SK-N-MC (cell line): ENCODE measurements around the gene JADE2.
"Not testable (repeated sequence)": the region's sequence is repeated elsewhere in the genome, so short reads cannot be mapped to it uniquely, and the experiment has no call there.

ENCODE experiments used
- DNase-seq: peaks from one replicate; pipeline ENCODE4 v3.0.0-alpha.2; 2011; ENCODE audit warnings: low read depth, low spot score
- H3K27ac ChIP-seq: fragments of 200-600 bp; sonication (generic); 2 replicates; pipeline ENCODE4 v1.5.1; 2016; ENCODE audit warnings: mixed run types
- H3K36me3 ChIP-seq: fragments of 200-600 bp; sonication (generic); 2 replicates; pipeline ENCODE4 v1.6.1; 2017; ENCODE audit warnings: antibody characterized with exemption, low read length, mixed read lengths; ENCODE audit not compliant: insufficient read depth
- H3K4me3 ChIP-seq: fragments of 200-600 bp; sonication (generic); 2 replicates; pipeline ENCODE4 v1.5.1; 2016
- H3K9ac ChIP-seq: fragments of 200-600 bp; sonication (generic); 2 replicates; pipeline ENCODE4 v1.8.0; 2017; ENCODE audit warnings: mixed run types, mixed read lengths; ENCODE audit not compliant: insufficient read length
- H3K9me3 ChIP-seq: fragments of 200-600 bp; sonication (generic); 2 replicates; pipeline ENCODE4 v1.6.1; 2017; ENCODE audit warnings: low read depth, mild to moderate bottlenecking, antibody characterized with exemption, low read length, moderate library complexity, mixed read lengths
- EZH2 ChIP-seq: fragments of 200-600 bp; sonication (generic); IDR thresholded peaks from one replicate; pipeline ENCODE4 v1.6.1; 2017; ENCODE audit warnings: antibody characterized with exemption
- FOXP2 ChIP-seq: optimal IDR thresholded peaks from 2 replicates; pipeline ENCODE3; 2011; ENCODE audit warnings: mild to moderate bottlenecking, moderate library complexity; ENCODE audit not compliant: insufficient read depth; ENCODE audit errors: extremely low read length, control extremely low read depth
- POLR2AphosphoS5 ChIP-seq: IDR thresholded peaks from 2 replicates; pipeline ENCODE4 v1.6.1; 2012; ENCODE audit warnings: mild to moderate bottlenecking, low read depth, low read length, borderline replicate concordance

Gene JADE2

GRCh38 chr5:134584662-134585061, 59.2 kb downstream of the JADE2 start:
- H3K36me3 ChIP-seq, result no peaks in the 10 kb centered on the region
- TF ChIP-seq EZH2, result no peak
- no peak overlapping the region for H3K27ac ChIP-seq
- no peaks in the 10 kb centered on the region for H3K9me3 ChIP-seq
- no peak for DNase-seq
- no peak overlapping the region for H3K9ac ChIP-seq
- H3K4me3 ChIP-seq, result no peak overlapping the region

GRCh38 chr5:134585966-134586365, 60.5 kb downstream of the JADE2 start:
- TF ChIP-seq POLR2AphosphoS5, result no peak
- no peak for TF ChIP-seq EZH2
- no peak for TF ChIP-seq FOXP2
- Histone ChIP-seq H3K27ac (no peak overlapping the region), H3K4me3 (no peak overlapping the region), H3K9me3 (no peaks in the 10 kb centered on the region), H3K36me3 (no peaks in the 10 kb centered on the region), H3K9ac (no peak overlapping the region)
- DNase-seq, result no peak

- no peak overlapping the region for H3K9ac ChIP-seq
- TF ChIP-seq EZH2, result no peak
- no peak for TF ChIP-seq FOXP2
- no peak for TF ChIP-seq POLR2AphosphoS5
- no peak overlapping the region for H3K27ac ChIP-seq
- H3K9me3 ChIP-seq, result no peaks in the 10 kb centered on the region
- H3K36me3 ChIP-seq, result no peaks in the 10 kb centered on the region
- peak; percentile 24 for DNase-seq
- no peak overlapping the region for H3K4me3 ChIP-seq
Measured at GRCh38 chr5:134586866-134587524, 61.5 kb downstream of the JADE2 start.

- H3K27ac ChIP-seq, result no peak overlapping the region
- TF ChIP-seq EZH2, result no peak
- no peak for TF ChIP-seq FOXP2
- H3K36me3 ChIP-seq, result no peaks in the 10 kb centered on the region
- H3K4me3 ChIP-seq, result no peak overlapping the region
- H3K9me3 ChIP-seq, result no peaks in the 10 kb centered on the region
- DNase-seq, result no peak
- H3K9ac ChIP-seq, result no peak overlapping the region
Measured at GRCh38 chr5:134590992-134591659, 65.7 kb downstream of the JADE2 start.

- H3K4me3 ChIP-seq, result no peak overlapping the region
- no peak overlapping the region for H3K9ac ChIP-seq
- TF ChIP-seq POLR2AphosphoS5 (no peak), FOXP2 (no peak)
- no peaks in the 10 kb centered on the region for H3K9me3 ChIP-seq
- H3K27ac ChIP-seq, result no peak overlapping the region
- DNase-seq, result no peak
- H3K36me3 ChIP-seq, result no peaks in the 10 kb centered on the region
Measured at GRCh38 chr5:134592141-134592746, 66.8 kb downstream of the JADE2 start.

- no peak overlapping the region for H3K27ac ChIP-seq
- H3K36me3 ChIP-seq, result no peaks in the 10 kb centered on the region
- H3K9ac ChIP-seq, result no peak overlapping the region
- H3K9me3 ChIP-seq, result no peaks in the 10 kb centered on the region
- DNase-seq, result no peak
- TF ChIP-seq EZH2, result no peak
- TF ChIP-seq POLR2AphosphoS5, result no peak
- TF ChIP-seq FOXP2, result no peak
- H3K4me3 ChIP-seq, result no peak overlapping the region
Measured at GRCh38 chr5:134594336-134594735, 68.9 kb downstream of the JADE2 start.

GRCh38 chr5:134594797-134595457, 69.5 kb downstream of the JADE2 start:
- Histone ChIP-seq H3K36me3 (no peaks in the 10 kb centered on the region), H3K4me3 (no peak overlapping the region), H3K9ac (no peak overlapping the region), H3K27ac (no peak overlapping the region), H3K9me3 (no peaks in the 10 kb centered on the region)
- TF ChIP-seq FOXP2 (no peak), POLR2AphosphoS5 (no peak), EZH2 (no peak)
- no peak for DNase-seq

GRCh38 chr5:134595458-134595838, 70.0 kb downstream of the JADE2 start:
- Histone ChIP-seq H3K27ac (no peak overlapping the region), H3K4me3 (no peak overlapping the region)

GRCh38 chr5:134599820-134600219, 74.3 kb downstream of the JADE2 start:
- not testable (repeated sequence) for H3K9ac ChIP-seq, H3K36me3 ChIP-seq, H3K9me3 ChIP-seq, H3K4me3 ChIP-seq, DNase-seq, H3K27ac ChIP-seq

More at GRCh38 chr5:134595458-134595838, 70.0 kb downstream of the JADE2 start:
- no peak for TF ChIP-seq FOXP2
- no peak for TF ChIP-seq POLR2AphosphoS5
- no peak for TF ChIP-seq EZH2
- DNase-seq, result no peak
- no peaks in the 10 kb centered on the region for H3K36me3 ChIP-seq
- H3K9me3 ChIP-seq, result no peaks in the 10 kb centered on the region
- H3K9ac ChIP-seq, result no peak overlapping the region
